GM12878 (cell line): ENCODE results near the gene ZC3H10. TPM values are rescaled to one million over a fixed set of nuclear protein-coding genes. Genes with fewer than 3 reads are reported as not detected.

ENCODE experiments used
- ATAC-seq: fragments of 200-7000 bp; cut with Tn5 transposase; 3 replicates; pipeline ENCODE4 v1.9.1; 2020; ENCODE audit warnings: mild to moderate bottlenecking, moderate library complexity
- BruUV-seq: library from RNA; stranded (reverse); fragments of 400-500 nt; replicated peaks from 2 replicates; lab custom pipeline; 2021; lab: Mats Ljungman, UMichigan
- CTCF ChIA-PET: fragments of 300-600 bp; sonication (Branson Sonifier 250); formaldehyde crosslinking; extraction: SDS; loops from one replicate; lab custom pipeline; 2021; ENCODE audit warnings: inconsistent platforms; lab: Yijun Ruan, JAX
- POLR2A ChIA-PET: fragments of 350-600 bp; formaldehyde crosslinking; extraction: SDS; loops from one replicate; lab custom pipeline; 2021; ENCODE audit warnings: inconsistent platforms; lab: Charles Lee
- RAD21 ChIA-PET: fragments of 300-600 bp; sonication (Branson Sonifier 250); formaldehyde crosslinking; loops from one replicate; lab custom pipeline; 2023; ENCODE audit warnings: antibody characterized with exemption; ENCODE audit not compliant: unreplicated experiment; lab: Charles Lee
- SMC1A ChIA-PET: fragments of 300-600 bp; sonication (Branson Sonifier 250); formaldehyde crosslinking; loops from one replicate; lab custom pipeline; 2023; ENCODE audit not compliant: unreplicated experiment, uncharacterized antibody; lab: Charles Lee
- DNase-seq: peaks from one replicate; pipeline ENCODE4 v3.0.0-alpha.2; 2011; ENCODE audit warnings: low read depth, low spot score
- FAIRE-seq: peaks from 3 replicates; lab custom pipeline; 2011; peaks lifted over from hg19 to GRCh38; lab: Jason Lieb, UNC
- H2AFZ ChIP-seq: 2 replicates; pipeline ENCODE4 v1.6.0; 2011; ENCODE audit warnings: low read depth, low read length, control low read depth; ENCODE audit not compliant: control insufficient read depth
- H3K27ac ChIP-seq: 2 replicates; pipeline ENCODE4 v1.5.1; 2011; ENCODE audit warnings: control low read depth; ENCODE audit not compliant: control insufficient read depth, insufficient read depth
- H3K27me3 ChIP-seq, 2 experiments: replicated peaks in 1 of 2; 2 replicates each; pipeline versions ENCODE4 v1.6.0 to v1.6.1; 2011; ENCODE audit warnings: low read length in 1 of 2; ENCODE audit not compliant: control insufficient read depth in 2 of 2, insufficient read depth in 2 of 2
- H3K36me3 ChIP-seq, 2 experiments: 2 replicates each; pipeline ENCODE4 v1.5.1; 2011; ENCODE audit warnings: low read length in 1 of 2; ENCODE audit not compliant: control insufficient read depth in 2 of 2, insufficient read depth in 2 of 2
- H3K4me1 ChIP-seq: 2 replicates; pipeline ENCODE4 v1.6.1; 2011; ENCODE audit warnings: mild to moderate bottlenecking, low read length, moderate library complexity, mixed read lengths; ENCODE audit not compliant: control insufficient read depth, insufficient read depth
- H3K4me2 ChIP-seq: 2 replicates; pipeline ENCODE4 v1.6.0; 2011; ENCODE audit warnings: control low read depth; ENCODE audit not compliant: control insufficient read depth, insufficient read depth
- H3K4me3 ChIP-seq: fragments of 200-600 bp; sonication (generic); 2 replicates; pipeline ENCODE4 v1.5.1; 2016
- H3K79me2 ChIP-seq: 2 replicates; pipeline ENCODE4 v1.6.0; 2011; ENCODE audit warnings: low read length; ENCODE audit not compliant: control insufficient read depth, insufficient read depth
- H3K9ac ChIP-seq: 2 replicates; pipeline ENCODE4 v1.8.0; 2011; ENCODE audit warnings: low read length, control low read depth, mixed read lengths; ENCODE audit not compliant: control insufficient read depth, insufficient read depth
- H3K9me3 ChIP-seq: replicated peaks from 3 replicates; pipeline ENCODE4 v1.5.1; 2011; ENCODE audit warnings: mild to moderate bottlenecking, low read length; ENCODE audit not compliant: control insufficient read depth, insufficient read depth
- H4K20me1 ChIP-seq: 2 replicates; pipeline ENCODE4 v1.6.0; 2011; ENCODE audit not compliant: control insufficient read depth, insufficient read depth
- BRCA1 ChIP-seq: IDR thresholded peaks from 2 replicates; pipeline ENCODE4 v1.6.1; 2011; ENCODE audit warnings: low read depth, low read length, improper control_type of control experiment
- ESRRA ChIP-seq: IDR thresholded peaks from 2 replicates; pipeline ENCODE4 v1.6.1; 2012; ENCODE audit warnings: mild to moderate bottlenecking, low read length, improper control_type of control experiment
- EZH2 ChIP-seq: IDR thresholded peaks from 2 replicates; pipeline ENCODE4 v1.6.1; 2012; ENCODE audit warnings: low read depth, mild to moderate bottlenecking, control low read depth, inconsistent platforms, low read length, borderline replicate concordance; ENCODE audit not compliant: control insufficient read depth
- FOXK2 ChIP-seq: fragments of 450-650 bp; IDR thresholded peaks from 2 replicates; pipeline ENCODE4 v1.6.1; 2017; ENCODE audit warnings: mild to moderate bottlenecking, moderate library complexity
- HSF1 ChIP-seq: fragments of 150-350 bp; IDR thresholded peaks from 2 replicates; pipeline ENCODE4 v1.6.1; 2014; ENCODE audit warnings: mild to moderate bottlenecking, low read depth, low read length
- KLF5 ChIP-seq: fragments of 450-650 bp; IDR thresholded peaks from 2 replicates; pipeline ENCODE4 v1.6.1; 2014; ENCODE audit warnings: mild to moderate bottlenecking; ENCODE audit not compliant: partially characterized antibody
- PAX5 ChIP-seq: IDR thresholded peaks from 2 replicates; pipeline ENCODE4 v1.6.1; 2011; ENCODE audit warnings: low read depth, low read length, borderline replicate concordance
- TARDBP ChIP-seq: IDR thresholded peaks from 2 replicates; pipeline ENCODE4 v1.6.1; 2016; ENCODE audit warnings: borderline replicate concordance
- WGBS: methylation state at CpG from one replicate; pipeline ENCODE4 v1.1.6; 2016; ENCODE audit warnings: low lambda C conversion rate; ENCODE audit not compliant: insufficient replicate concordance, insufficient coverage; ENCODE audit errors: missing lambda C conversion rate; 5-methylcytosine and 5-hydroxymethylcytosine counted together
- in situ Hi-C: fragments of 300-500 bp; cut with MboI; formaldehyde crosslinking; loops from 9 replicates; pipeline ENCODE4 v1.14.3; 2018; ENCODE audit warnings: mixed read lengths
- intact Hi-C: fragments of 100-400 bp; cut with micrococcal nuclease; formaldehyde crosslinking; loops from one replicate; pipeline ENCODE4 v1.14.2; 2022; ENCODE audit not compliant: unreplicated experiment
- polyA plus RNA-seq, 11 experiments: library from polyadenylated mRNA; depleted of rRNA in 4 of 11; unstranded in 6 of 11; stranded (reverse) in 5 of 11; fragments of >200 nt; fragmentation: Nextera tagmentation in 4 of 11; fragmentation: Illumina TruSeq in 1 of 11; extraction: Ambion mirVana in 4 of 11; extraction: Trizol in 1 of 11; gene quantifications; 1 replicate in 1 of 11; 2 replicates in 10 of 11; pipeline versions ENCODE4 v1.2.1 to v1.2.3, GENCODE V29; 2011 to 2016; ENCODE audit warnings: inconsistent platforms in 2 of 11, missing spikeins in 2 of 11, low read depth in 1 of 11
- total RNA-seq, 4 experiments: library from RNA; depleted of rRNA in 3 of 4; stranded (reverse); fragments of >200 nt in 3 of 4; fragmentation: Illumina TruSeq in 1 of 4; extraction: Trizol in 1 of 4; gene quantifications; 2 replicates each; pipeline versions ENCODE4 v1.2.1 to v1.2.3, GENCODE V29; 2013 to 2021
- TF ChIP-seq, protein P1 (sequence below): fragments of 450-650 bp; formaldehyde crosslinking; IDR thresholded peaks from 2 replicates; pipeline ENCODE4 v1.4.0; 2020; ENCODE audit warnings: mild to moderate bottlenecking, moderate library complexity
- TF ChIP-seq, protein P2 (sequence below): fragments of 450-650 bp; IDR thresholded peaks from 2 replicates; pipeline ENCODE4 v1.6.1; 2017; ENCODE audit warnings: mild to moderate bottlenecking, moderate library complexity
- TF ChIP-seq, protein P3 (sequence below): IDR thresholded peaks from 2 replicates; pipeline ENCODE4 v1.6.1; 2012; ENCODE audit warnings: low read depth, low read length, improper control_type of control experiment

The ZC3H10 gene
- total and polyA plus RNA-seq, 10 of the 15 experiments (the other 5 are each of a cell fraction or from before 2014, with no cell fraction given) = 0.56 to 6.4 (median 3.7) TPM

DNA sequence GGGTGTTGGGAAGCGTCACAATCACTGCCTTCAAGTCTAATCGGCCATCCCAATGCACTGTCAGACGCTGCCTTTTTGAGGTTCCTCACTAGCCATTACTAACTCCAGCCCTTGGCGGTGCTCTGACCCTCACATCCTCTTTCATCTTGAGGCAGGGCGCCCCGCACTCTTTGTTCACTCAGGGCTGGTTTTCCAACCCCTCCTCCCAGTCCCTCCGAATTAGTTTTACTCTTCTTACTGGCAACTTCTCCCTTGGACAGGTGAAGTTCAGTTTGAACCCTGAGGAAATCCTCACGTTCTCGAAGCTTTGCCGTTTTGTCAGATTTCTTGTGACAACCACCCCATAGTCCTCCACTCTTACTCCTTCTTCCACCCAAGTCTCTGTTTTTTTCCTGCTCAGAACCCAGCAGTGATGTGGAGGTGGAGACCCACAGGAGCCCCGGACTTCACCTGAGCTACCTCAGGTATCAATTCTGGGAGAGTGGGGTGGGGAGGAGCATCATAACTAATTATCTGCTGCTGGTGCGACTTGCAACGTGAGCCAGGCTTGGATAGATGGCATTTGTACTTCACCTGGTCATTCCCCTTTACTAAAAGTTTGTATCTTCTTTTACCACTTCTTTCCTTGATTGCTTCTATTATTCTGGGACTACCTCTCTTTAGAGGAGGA, 757 bp downstream of the ZC3H10 start:
- FAIRE-seq = no peak
- no peaks in the 10 kb centered on the region for H3K9me3 ChIP-seq
- in situ Hi-C loops (no loop called here), intact Hi-C loops (loop anchor here (1.0 to 5.0 kb wide), 12 partner anchors 7 to 568 kb away; partner anchors contain the start of genes ANKRD52, CNPY2, DNAJC14 and MYL6B)
- under 1% methylated on average over 13 of the region's 13 CpGs for WGBS
- no TSS peak for BruUV-seq
- peaks cover 0 to 3% of the 10 kb centered on the region in 2 experiments; a peak in 1 of 4 replicates for H3K36me3 ChIP-seq
- ChIA-PET SMC1A (interaction anchor here (0.8 to 4.5 kb wide), 16 partner anchors 10 to 1133 kb away, joined by 3 to 50 read pairs (median 5); partner anchors contain the start of genes ESYT1, MYL6B, PA2G4 and RNF41), POLR2A (interaction anchor here (0.5 to 5.5 kb wide), 22 partner anchors 8 to 527 kb away, joined by 3 to 95 read pairs (median 4); partner anchors contain the start of genes ANKRD52, ATP5F1B, COQ10A and DNAJC14), CTCF (interaction anchor here (0.5 to 4.5 kb wide), 33 partner anchors 9 to 761 kb away, joined by 3 to 121 read pairs (median 5); partner anchors contain the start of genes ANKRD52, ESYT1, MYL6B and PA2G4), RAD21 (interaction anchor here (0.5 to 3.9 kb wide), 18 partner anchors 9 to 645 kb away, joined by 3 to 57 read pairs (median 5); partner anchors contain the start of genes ANKRD52, ESYT1, MYL6B and PA2G4)
- peaks cover 15% of the 10 kb centered on the region for H3K4me1 ChIP-seq
- peaks cover 28% of the 10 kb centered on the region for H3K79me2 ChIP-seq
- peak overlapping the region; percentile 78 for H3K4me3 ChIP-seq
- H2AFZ ChIP-seq = peak overlapping the region; percentile 74
- H4K20me1 ChIP-seq = no peaks in the 10 kb centered on the region
- peak; percentile 21 for ATAC-seq
- H3K4me2 ChIP-seq = peak overlapping the region; percentile 99
- peak overlapping the region; percentile 80 for H3K9ac ChIP-seq
- DNase-seq = no peak
- H3K27ac ChIP-seq = peak overlapping the region; percentile 73
- no peaks in the 10 kb centered on the region for H3K27me3 ChIP-seq
- TF ChIP-seq, protein P1, sequence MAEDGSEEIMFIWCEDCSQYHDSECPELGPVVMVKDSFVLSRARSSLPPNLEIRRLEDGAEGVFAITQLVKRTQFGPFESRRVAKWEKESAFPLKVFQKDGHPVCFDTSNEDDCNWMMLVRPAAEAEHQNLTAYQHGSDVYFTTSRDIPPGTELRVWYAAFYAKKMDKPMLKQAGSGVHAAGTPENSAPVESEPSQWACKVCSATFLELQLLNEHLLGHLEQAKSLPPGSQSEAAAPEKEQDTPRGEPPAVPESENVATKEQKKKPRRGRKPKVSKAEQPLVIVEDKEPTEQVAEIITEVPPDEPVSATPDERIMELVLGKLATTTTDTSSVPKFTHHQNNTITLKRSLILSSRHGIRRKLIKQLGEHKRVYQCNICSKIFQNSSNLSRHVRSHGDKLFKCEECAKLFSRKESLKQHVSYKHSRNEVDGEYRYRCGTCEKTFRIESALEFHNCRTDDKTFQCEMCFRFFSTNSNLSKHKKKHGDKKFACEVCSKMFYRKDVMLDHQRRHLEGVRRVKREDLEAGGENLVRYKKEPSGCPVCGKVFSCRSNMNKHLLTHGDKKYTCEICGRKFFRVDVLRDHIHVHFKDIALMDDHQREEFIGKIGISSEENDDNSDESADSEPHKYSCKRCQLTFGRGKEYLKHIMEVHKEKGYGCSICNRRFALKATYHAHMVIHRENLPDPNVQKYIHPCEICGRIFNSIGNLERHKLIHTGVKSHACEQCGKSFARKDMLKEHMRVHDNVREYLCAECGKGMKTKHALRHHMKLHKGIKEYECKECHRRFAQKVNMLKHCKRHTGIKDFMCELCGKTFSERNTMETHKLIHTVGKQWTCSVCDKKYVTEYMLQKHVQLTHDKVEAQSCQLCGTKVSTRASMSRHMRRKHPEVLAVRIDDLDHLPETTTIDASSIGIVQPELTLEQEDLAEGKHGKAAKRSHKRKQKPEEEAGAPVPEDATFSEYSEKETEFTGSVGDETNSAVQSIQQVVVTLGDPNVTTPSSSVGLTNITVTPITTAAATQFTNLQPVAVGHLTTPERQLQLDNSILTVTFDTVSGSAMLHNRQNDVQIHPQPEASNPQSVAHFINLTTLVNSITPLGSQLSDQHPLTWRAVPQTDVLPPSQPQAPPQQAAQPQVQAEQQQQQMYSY (CRISPR knock-in tag) = no peak
- TF ChIP-seq PAX5 (no peak), BRCA1 (no peak), HSF1 (no peak), FOXK2 (no peak), KLF5 (no peak), EZH2 (no peak), TARDBP (no peak), ESRRA (no peak)
- TF ChIP-seq, protein P2, sequence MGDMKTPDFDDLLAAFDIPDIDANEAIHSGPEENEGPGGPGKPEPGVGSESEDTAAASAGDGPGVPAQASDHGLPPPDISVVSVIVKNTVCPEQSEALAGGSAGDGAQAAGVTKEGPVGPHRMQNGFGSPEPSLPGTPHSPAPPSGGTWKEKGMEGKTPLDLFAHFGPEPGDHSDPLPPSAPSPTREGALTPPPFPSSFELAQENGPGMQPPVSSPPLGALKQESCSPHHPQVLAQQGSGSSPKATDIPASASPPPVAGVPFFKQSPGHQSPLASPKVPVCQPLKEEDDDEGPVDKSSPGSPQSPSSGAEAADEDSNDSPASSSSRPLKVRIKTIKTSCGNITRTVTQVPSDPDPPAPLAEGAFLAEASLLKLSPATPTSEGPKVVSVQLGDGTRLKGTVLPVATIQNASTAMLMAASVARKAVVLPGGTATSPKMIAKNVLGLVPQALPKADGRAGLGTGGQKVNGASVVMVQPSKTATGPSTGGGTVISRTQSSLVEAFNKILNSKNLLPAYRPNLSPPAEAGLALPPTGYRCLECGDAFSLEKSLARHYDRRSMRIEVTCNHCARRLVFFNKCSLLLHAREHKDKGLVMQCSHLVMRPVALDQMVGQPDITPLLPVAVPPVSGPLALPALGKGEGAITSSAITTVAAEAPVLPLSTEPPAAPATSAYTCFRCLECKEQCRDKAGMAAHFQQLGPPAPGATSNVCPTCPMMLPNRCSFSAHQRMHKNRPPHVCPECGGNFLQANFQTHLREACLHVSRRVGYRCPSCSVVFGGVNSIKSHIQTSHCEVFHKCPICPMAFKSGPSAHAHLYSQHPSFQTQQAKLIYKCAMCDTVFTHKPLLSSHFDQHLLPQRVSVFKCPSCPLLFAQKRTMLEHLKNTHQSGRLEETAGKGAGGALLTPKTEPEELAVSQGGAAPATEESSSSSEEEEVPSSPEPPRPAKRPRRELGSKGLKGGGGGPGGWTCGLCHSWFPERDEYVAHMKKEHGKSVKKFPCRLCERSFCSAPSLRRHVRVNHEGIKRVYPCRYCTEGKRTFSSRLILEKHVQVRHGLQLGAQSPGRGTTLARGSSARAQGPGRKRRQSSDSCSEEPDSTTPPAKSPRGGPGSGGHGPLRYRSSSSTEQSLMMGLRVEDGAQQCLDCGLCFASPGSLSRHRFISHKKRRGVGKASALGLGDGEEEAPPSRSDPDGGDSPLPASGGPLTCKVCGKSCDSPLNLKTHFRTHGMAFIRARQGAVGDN = no peak
- TF ChIP-seq, protein P3, sequence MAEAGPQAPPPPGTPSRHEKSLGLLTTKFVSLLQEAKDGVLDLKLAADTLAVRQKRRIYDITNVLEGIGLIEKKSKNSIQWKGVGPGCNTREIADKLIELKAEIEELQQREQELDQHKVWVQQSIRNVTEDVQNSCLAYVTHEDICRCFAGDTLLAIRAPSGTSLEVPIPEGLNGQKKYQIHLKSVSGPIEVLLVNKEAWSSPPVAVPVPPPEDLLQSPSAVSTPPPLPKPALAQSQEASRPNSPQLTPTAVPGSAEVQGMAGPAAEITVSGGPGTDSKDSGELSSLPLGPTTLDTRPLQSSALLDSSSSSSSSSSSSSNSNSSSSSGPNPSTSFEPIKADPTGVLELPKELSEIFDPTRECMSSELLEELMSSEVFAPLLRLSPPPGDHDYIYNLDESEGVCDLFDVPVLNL = no peak
